CD14-positive monocyte (primary cell): ENCODE data around the gene HDAC6. TPM values are rescaled to one million over a fixed set of nuclear protein-coding genes. Genes with fewer than 3 reads are reported as not detected.
"Not testable (repeated sequence)": the region's sequence is repeated elsewhere in the genome, so short reads cannot be mapped to it uniquely, and the experiment has no call there.

ENCODE experiments used
- DNase-seq, 3 donors: peaks; one replicate each; pipeline ENCODE4 v3.0.0-alpha.2; 2011 to 2022
- H2AFZ ChIP-seq: 2 replicates; pipeline ENCODE4 v1.6.0; 2012; ENCODE audit warnings: mild to moderate bottlenecking, low read depth, low read length, inconsistent platforms; ENCODE audit not compliant: insufficient read depth, poor library complexity, severe bottlenecking
- H3K27ac ChIP-seq, 2 donors: 1 replicate in 1 of 2; 2 replicates in 1 of 2; pipeline ENCODE4 v1.5.1; 2012 to 2013; ENCODE audit warnings: low read length in 2 of 2, control low read depth in 1 of 2, inconsistent platforms in 1 of 2, low read depth in 1 of 2, mild to moderate bottlenecking in 1 of 2
- H3K27me3 ChIP-seq, 2 donors: one replicate each; pipeline versions ENCODE4 v1.6.0 to v1.6.1; 2011 to 2013; ENCODE audit warnings: low read length in 2 of 2; ENCODE audit not compliant: control insufficient read depth in 2 of 2, insufficient read depth in 2 of 2
- H3K36me3 ChIP-seq, 2 donors: replicated peaks in 1 of 2; 1 replicate in 1 of 2; 2 replicates in 1 of 2; pipeline versions ENCODE4 v1.5.1 to v1.6.1; 2012 to 2013; ENCODE audit warnings: low read length in 2 of 2, control low read depth in 1 of 2, inconsistent platforms in 1 of 2, mild to moderate bottlenecking in 1 of 2; ENCODE audit not compliant: insufficient read depth in 2 of 2, control insufficient read depth in 1 of 2
- H3K4me1 ChIP-seq, 2 donors: 1 replicate in 1 of 2; 2 replicates in 1 of 2; pipeline versions ENCODE4 v1.5.1 to v1.6.1; 2012 to 2013; ENCODE audit warnings: low read length in 2 of 2, control low read depth in 1 of 2, inconsistent platforms in 1 of 2, mild to moderate bottlenecking in 1 of 2, moderate library complexity in 1 of 2; ENCODE audit not compliant: insufficient read depth in 2 of 2, control insufficient read depth in 1 of 2
- H3K4me2 ChIP-seq: replicated peaks from 2 replicates; pipeline ENCODE3; 2012; ENCODE audit warnings: low read length, moderate library complexity, mild to moderate bottlenecking; ENCODE audit not compliant: poor library complexity, severe bottlenecking; ENCODE audit errors: extremely low read depth
- H3K4me3 ChIP-seq, 3 experiments: fragments of 200-600 bp in 1 of 3; sonication (generic) in 1 of 3; replicated peaks in 1 of 3; 1 replicate in 2 of 3; 2 replicates in 1 of 3; pipeline ENCODE4 v1.5.1; 2011 to 2013; ENCODE audit warnings: low read length in 3 of 3, mild to moderate bottlenecking in 3 of 3, control low read depth in 2 of 3, low read depth in 2 of 3, inconsistent platforms in 1 of 3, moderate library complexity in 1 of 3
- H3K79me2 ChIP-seq: 2 replicates; pipeline ENCODE4 v1.6.0; 2012; ENCODE audit warnings: mild to moderate bottlenecking, control low read depth, inconsistent platforms, low read length, moderate library complexity; ENCODE audit not compliant: insufficient read depth
- H3K9ac ChIP-seq: 2 replicates; pipeline ENCODE4 v1.6.0; 2017; ENCODE audit warnings: low read length, mild to moderate bottlenecking; ENCODE audit not compliant: insufficient read depth, poor library complexity, severe bottlenecking
- H3K9me3 ChIP-seq, 2 donors: replicated peaks in 1 of 2; 1 replicate in 1 of 2; 2 replicates in 1 of 2; pipeline versions ENCODE4 v1.5.1 to v1.6.1; 2012 to 2013; ENCODE audit warnings: low read length in 2 of 2, control low read depth in 1 of 2; ENCODE audit not compliant: control insufficient read depth in 1 of 2, insufficient read depth in 1 of 2
- H4K20me1 ChIP-seq: 2 replicates; pipeline ENCODE4 v1.6.0; 2012; ENCODE audit warnings: mild to moderate bottlenecking, low read length, control low read depth, moderate library complexity; ENCODE audit not compliant: insufficient read depth
- H3K27ac Mint-ChIP-seq, 7 donors: one replicate each; pipeline ENCODE4 v1.8.0; 2020; ENCODE audit warnings: mild to moderate bottlenecking in 7 of 7, mixed read lengths in 7 of 7, moderate library complexity in 6 of 7, inconsistent platforms in 2 of 7
- H3K27me3 Mint-ChIP-seq, 3 donors: one replicate each; pipeline ENCODE4 v1.8.0; 2021 to 2022; ENCODE audit warnings: low read depth in 3 of 3, mild to moderate bottlenecking in 3 of 3, mixed read lengths in 3 of 3, moderate library complexity in 3 of 3, inconsistent platforms in 1 of 3
- H3K36me3 Mint-ChIP-seq, 2 donors: one replicate each; pipeline ENCODE4 v1.8.0; 2020; ENCODE audit warnings: mixed read lengths in 2 of 2, inconsistent platforms in 1 of 2, mild to moderate bottlenecking in 1 of 2
- H3K4me1 Mint-ChIP-seq: one replicate; pipeline ENCODE4 v1.8.0; 2020; ENCODE audit warnings: mild to moderate bottlenecking, mixed read lengths
- H3K4me3 Mint-ChIP-seq, 2 donors: one replicate each; pipeline ENCODE4 v1.8.0; 2020; ENCODE audit warnings: mild to moderate bottlenecking in 2 of 2, mixed read lengths in 2 of 2, moderate library complexity in 1 of 2
- H3K9me3 Mint-ChIP-seq, 7 donors: one replicate each; pipeline ENCODE4 v1.8.0; 2020 to 2022; ENCODE audit warnings: mixed read lengths in 7 of 7, mild to moderate bottlenecking in 6 of 7, moderate library complexity in 6 of 7, inconsistent platforms in 2 of 7
- CTCF ChIP-seq: fragments of 200-600 bp; IDR thresholded peaks from one replicate; pipeline ENCODE4 v1.8.0; 2022; ENCODE audit warnings: antibody characterized with exemption, mild to moderate bottlenecking
- WGBS: methylation state at CpG from one replicate; pipeline ENCODE4 v1.1.5; 2013; ENCODE audit warnings: missing lambda C conversion rate; ENCODE audit not compliant: insufficient coverage; 5-methylcytosine and 5-hydroxymethylcytosine counted together
- intact Hi-C, 2 donors: fragments of 100-400 bp; cut with micrococcal nuclease; formaldehyde crosslinking; loops; one replicate each; pipeline versions ENCODE4 v1.15.0 to v1.15.1; 2023
- polyA plus RNA-seq, 3 donors: library from polyadenylated mRNA; depleted of rRNA in 1 of 3; unstranded in 2 of 3; stranded (reverse) in 1 of 3; fragments of 300-500 nt in 2 of 3; fragments of >200 nt in 1 of 3; fragmentation: Illumina TruSeq in 2 of 3; gene quantifications; 1 replicate in 2 of 3; 2 replicates in 1 of 3; pipeline ENCODE4 v1.2.3, GENCODE V29; 2012 to 2021

HDAC6 gene
- polyA plus RNA-seq, 3 donors = 12.7 to 67.0 (median 19.7) TPM

DNA sequence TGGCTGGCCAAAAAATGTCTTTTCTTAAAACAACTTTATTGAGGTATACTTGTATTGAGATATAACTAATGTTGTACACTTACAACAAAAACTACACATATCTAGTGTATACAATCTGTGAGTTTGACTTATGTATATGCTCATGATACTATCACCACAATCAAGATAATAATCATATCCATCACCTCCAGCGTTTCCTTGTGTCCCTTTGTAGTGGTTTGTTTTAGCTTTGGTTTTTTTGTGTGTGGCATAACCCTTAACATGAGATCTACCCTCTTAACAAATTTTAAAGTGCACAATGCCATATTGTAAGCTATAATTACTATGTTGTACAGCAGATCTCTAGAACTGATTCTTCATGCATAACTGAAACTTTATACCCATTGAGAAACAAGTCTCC is 47.0 kb downstream of the HDAC6 start:
- no peaks in the 10 kb centered on the region for H3K36me3 ChIP-seq
- WGBS = no CpG with 5 or more reads among the region's 1 CpG
- H4K20me1 ChIP-seq = no peaks in the 10 kb centered on the region
- H3K4me2 ChIP-seq = no peak overlapping the region
- TF ChIP-seq CTCF = no peak
- no peak overlapping the region for H2AFZ ChIP-seq
- no peak for DNase-seq
- Mint-ChIP-seq H3K36me3 (no peaks in the 10 kb centered on the region), H3K9me3 (peaks cover 0 to 15% (median 6%) of the 10 kb centered on the region in 7 donors), H3K27me3 (peaks cover 0 to 6% (median 6%) of the 10 kb centered on the region in 3 donors), H3K4me3 (no peak overlapping the region), H3K4me1 (peaks cover 7% of the 10 kb centered on the region), H3K27ac (no peak overlapping the region)
- no peak overlapping the region for H3K4me3 ChIP-seq
- H3K4me1 ChIP-seq = peaks cover 0 to 2% of the 10 kb centered on the region in 2 donors
- H3K9me3 ChIP-seq = no peaks in the 10 kb centered on the region
- no peaks in the 10 kb centered on the region for H3K79me2 ChIP-seq
- intact Hi-C loops = no loop called here
- H3K9ac ChIP-seq = no peak overlapping the region
- H3K27ac ChIP-seq = no peak overlapping the region
- H3K27me3 ChIP-seq = no peaks in the 10 kb centered on the region

- no peaks in the 10 kb centered on the region for H4K20me1 ChIP-seq
- peaks cover 3 to 7% (median 5%) of the 10 kb centered on the region in 3 donors for H3K27me3 Mint-ChIP-seq
- no peak for DNase-seq
- H3K36me3 ChIP-seq = no peaks in the 10 kb centered on the region
- H3K4me2 ChIP-seq = no peak overlapping the region
- no peak overlapping the region for H3K9ac ChIP-seq
- peak overlapping the region in 1 of 7 donors; percentile 58 for H3K27ac Mint-ChIP-seq
- intact Hi-C loops = no loop called here
- H3K4me1 Mint-ChIP-seq = peaks cover 9% of the 10 kb centered on the region
- H3K79me2 ChIP-seq = no peaks in the 10 kb centered on the region
- no peak overlapping the region for H3K27ac ChIP-seq
- WGBS = 100% methylated on average over 2 of the region's 7 CpGs
- no peak overlapping the region for H2AFZ ChIP-seq
- peaks cover 0 to 16% (median 6%) of the 10 kb centered on the region in 7 donors for H3K9me3 Mint-ChIP-seq
- H3K9me3 ChIP-seq = no peaks in the 10 kb centered on the region
- no peak overlapping the region for H3K4me3 ChIP-seq
- TF ChIP-seq CTCF = no peak
- no peaks in the 10 kb centered on the region for H3K36me3 Mint-ChIP-seq
- no peaks in the 10 kb centered on the region for H3K27me3 ChIP-seq
- H3K4me3 Mint-ChIP-seq = no peak overlapping the region
- peaks cover 0 to 2% of the 10 kb centered on the region in 2 donors for H3K4me1 ChIP-seq
Measured at GRCh38 chrX:48852857-48853256, 51.0 kb downstream of the HDAC6 start.

GRCh38 chrX:48853494-48853893 is 51.6 kb downstream of the HDAC6 start:
- H3K4me3 ChIP-seq, H3K79me2 ChIP-seq, H2AFZ ChIP-seq, H3K27me3 Mint-ChIP-seq, H3K36me3 Mint-ChIP-seq, H3K36me3 ChIP-seq, H3K4me1 ChIP-seq, H4K20me1 ChIP-seq, H3K27ac ChIP-seq, H3K9ac ChIP-seq, H3K9me3 ChIP-seq, H3K27me3 ChIP-seq, H3K4me1 Mint-ChIP-seq, H3K4me2 ChIP-seq, intact Hi-C loops, DNase-seq: not testable (repeated sequence)
- Mint-ChIP-seq H3K4me3 (peak overlapping the region in 1 of 2 donors; percentile 69), H3K27ac (peak overlapping the region in 2 of 7 donors; percentile 15 to 58), H3K9me3 (peaks cover 0 to 16% (median 6%) of the 10 kb centered on the region in 7 donors)
